Sigmoid colon (tissue), 4 donors: ENCODE data around the gene TNNC1.
A peak's percentile ranks its signal among the peaks of the same experiment; 100 is the strongest.

Experiments
- EP300 ChIP-seq, 4 donors: sonication (generic); formaldehyde crosslinking; IDR thresholded peaks; one replicate each; pipeline ENCODE4 v1.6.1; 2017; ENCODE audit warnings: antibody characterized with exemption in 4 of 4
- POLR2A ChIP-seq, 2 donors: fragments of 450-650 bp; IDR thresholded peaks; one replicate each; pipeline ENCODE4 v1.6.1; 2016; ENCODE audit warnings: antibody characterized with exemption in 2 of 2, mild to moderate bottlenecking in 2 of 2, moderate library complexity in 2 of 2
- POLR2AphosphoS5 ChIP-seq, 4 donors: sonication (generic); formaldehyde crosslinking; IDR thresholded peaks; one replicate each; pipeline ENCODE4 v1.6.1; 2017; ENCODE audit warnings: antibody characterized with exemption in 4 of 4
- TF ChIP-seq, protein P1 (sequence below), 4 experiments: fragments of 450-650 bp in 3 of 4; fragments of 200-600 bp in 1 of 4; IDR thresholded peaks; one replicate each; pipeline ENCODE4 v1.5.1; 2016 to 2019; ENCODE audit warnings: antibody characterized with exemption in 4 of 4, mild to moderate bottlenecking in 3 of 4, moderate library complexity in 2 of 4

DNA sequence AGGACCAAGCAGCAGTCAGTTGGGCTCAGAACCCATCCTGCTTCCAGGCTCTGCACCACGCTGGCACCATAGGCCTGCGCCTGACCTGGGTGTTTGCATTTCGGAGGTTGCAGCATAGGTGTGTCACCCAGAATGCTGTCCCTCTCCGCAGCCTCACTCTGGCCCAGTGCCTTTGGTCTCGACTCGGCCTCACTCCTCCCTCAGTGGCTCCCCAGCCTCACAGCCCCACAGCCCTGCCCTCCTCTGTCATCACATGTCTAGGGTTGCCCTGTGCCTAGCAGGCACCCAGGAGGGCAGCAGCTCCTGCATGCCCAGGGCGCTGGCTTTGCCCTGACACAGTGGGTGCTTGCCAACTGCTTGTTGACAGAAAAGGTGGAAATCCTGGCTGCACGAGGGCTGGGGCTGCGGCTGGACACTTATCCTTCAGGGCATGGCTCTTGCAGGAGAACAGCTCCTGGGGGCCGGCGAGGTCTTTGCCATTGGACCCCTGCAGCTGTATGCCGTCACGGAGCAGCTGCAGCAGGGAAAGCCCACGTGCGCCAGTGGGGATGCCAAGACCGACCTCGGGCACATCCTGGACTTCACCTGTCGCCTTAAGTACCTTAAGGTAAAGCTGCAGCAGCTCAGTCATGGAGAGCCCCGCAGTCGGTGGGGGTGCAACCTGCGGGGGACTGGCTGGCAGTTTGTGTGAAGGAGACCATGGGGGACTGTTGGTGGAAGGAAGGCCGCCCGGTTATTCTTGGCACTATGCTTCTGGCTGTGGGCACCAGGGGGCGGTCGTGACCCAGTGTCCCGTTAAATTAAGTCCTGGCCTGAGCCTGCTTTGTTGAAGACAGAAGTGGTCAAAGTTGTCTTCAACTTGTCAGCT, 17.8 kb upstream of the TNNC1 start:
- TF ChIP-seq, protein P1, sequence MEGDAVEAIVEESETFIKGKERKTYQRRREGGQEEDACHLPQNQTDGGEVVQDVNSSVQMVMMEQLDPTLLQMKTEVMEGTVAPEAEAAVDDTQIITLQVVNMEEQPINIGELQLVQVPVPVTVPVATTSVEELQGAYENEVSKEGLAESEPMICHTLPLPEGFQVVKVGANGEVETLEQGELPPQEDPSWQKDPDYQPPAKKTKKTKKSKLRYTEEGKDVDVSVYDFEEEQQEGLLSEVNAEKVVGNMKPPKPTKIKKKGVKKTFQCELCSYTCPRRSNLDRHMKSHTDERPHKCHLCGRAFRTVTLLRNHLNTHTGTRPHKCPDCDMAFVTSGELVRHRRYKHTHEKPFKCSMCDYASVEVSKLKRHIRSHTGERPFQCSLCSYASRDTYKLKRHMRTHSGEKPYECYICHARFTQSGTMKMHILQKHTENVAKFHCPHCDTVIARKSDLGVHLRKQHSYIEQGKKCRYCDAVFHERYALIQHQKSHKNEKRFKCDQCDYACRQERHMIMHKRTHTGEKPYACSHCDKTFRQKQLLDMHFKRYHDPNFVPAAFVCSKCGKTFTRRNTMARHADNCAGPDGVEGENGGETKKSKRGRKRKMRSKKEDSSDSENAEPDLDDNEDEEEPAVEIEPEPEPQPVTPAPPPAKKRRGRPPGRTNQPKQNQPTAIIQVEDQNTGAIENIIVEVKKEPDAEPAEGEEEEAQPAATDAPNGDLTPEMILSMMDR (IDR thresholded peaks at IDR 0.05): peak in 3 of 4 experiments; percentile 31 to 61 (median 43)
- TF ChIP-seq POLR2A (IDR thresholded peaks at IDR 0.05): no peak
- TF ChIP-seq POLR2AphosphoS5 (IDR thresholded peaks at IDR 0.05): no peak
- TF ChIP-seq EP300 (IDR thresholded peaks at IDR 0.05): no peak
